ENCODE measurements around the gene SPATA12. TPM values are rescaled to one million over a fixed set of nuclear protein-coding genes. Genes with fewer than 3 reads are reported as not detected.
A peak's percentile ranks its signal among the peaks of the same experiment; 100 is the strongest.

The SPATA12 gene
- total RNA-seq, 1 donor from 2014 or later, result 0.38 TPM

DNA sequence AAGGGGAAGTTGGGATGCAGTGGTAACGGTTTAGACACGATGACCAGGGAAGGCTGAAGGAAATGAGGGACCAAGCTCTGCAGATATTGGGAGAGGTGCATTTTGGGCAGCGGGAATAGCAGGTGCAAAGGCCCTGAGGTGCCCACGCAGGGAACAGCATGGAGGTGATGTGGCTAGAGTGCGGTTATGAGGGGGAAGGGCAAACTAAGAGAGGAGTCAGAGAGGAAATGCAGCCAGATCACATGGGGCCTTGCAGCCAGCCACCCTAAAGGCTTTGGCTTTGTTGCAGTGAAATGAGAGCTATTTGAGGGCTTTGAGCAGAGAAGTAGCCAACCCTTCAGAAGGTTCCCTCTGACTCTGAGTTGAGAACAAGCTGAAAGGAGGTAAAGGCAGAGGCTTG, 2.6 kb downstream of the SPATA12 start:
- ATAC-seq (peak; percentile 18), DNase-seq (no peak)
- Histone ChIP-seq H3K4me3 (no peak overlapping the region), H3K27ac (no peak overlapping the region), H3K27me3 (no peaks in the 10 kb centered on the region), H3K4me1 (peaks cover 11% of the 10 kb centered on the region), H3K36me3 (no peaks in the 10 kb centered on the region), H3K9me3 (no peaks in the 10 kb centered on the region)
- intact Hi-C loops (cut with DNase I), result no loop called here
- TF ChIP-seq, protein P1, sequence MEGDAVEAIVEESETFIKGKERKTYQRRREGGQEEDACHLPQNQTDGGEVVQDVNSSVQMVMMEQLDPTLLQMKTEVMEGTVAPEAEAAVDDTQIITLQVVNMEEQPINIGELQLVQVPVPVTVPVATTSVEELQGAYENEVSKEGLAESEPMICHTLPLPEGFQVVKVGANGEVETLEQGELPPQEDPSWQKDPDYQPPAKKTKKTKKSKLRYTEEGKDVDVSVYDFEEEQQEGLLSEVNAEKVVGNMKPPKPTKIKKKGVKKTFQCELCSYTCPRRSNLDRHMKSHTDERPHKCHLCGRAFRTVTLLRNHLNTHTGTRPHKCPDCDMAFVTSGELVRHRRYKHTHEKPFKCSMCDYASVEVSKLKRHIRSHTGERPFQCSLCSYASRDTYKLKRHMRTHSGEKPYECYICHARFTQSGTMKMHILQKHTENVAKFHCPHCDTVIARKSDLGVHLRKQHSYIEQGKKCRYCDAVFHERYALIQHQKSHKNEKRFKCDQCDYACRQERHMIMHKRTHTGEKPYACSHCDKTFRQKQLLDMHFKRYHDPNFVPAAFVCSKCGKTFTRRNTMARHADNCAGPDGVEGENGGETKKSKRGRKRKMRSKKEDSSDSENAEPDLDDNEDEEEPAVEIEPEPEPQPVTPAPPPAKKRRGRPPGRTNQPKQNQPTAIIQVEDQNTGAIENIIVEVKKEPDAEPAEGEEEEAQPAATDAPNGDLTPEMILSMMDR (IDR thresholded peaks at IDR 0.05), result no peak

DNA sequence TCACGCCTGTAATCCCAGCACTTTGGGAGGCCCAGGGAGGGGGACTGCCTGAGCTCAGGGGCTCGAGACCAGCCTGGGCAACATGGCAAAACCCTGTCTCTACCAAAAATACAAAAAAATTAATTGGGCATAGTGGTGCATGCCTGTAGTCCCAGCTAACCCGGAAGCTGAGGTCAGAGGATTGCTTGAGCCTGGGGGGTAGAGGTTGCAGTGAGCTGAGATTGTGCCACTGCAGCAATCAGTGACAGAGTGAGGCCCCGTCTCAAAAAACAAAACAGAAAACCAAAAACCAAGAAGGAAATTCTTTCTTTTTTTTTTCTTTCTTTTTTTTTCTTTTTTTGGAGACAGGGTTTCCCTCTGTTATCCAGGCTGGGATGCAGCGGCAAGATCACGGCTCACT, 3.5 kb downstream of the SPATA12 start:
- Histone ChIP-seq H3K27me3 (no peaks in the 10 kb centered on the region), H3K4me1 (peaks cover 19% of the 10 kb centered on the region), H3K36me3 (no peaks in the 10 kb centered on the region), H3K27ac (no peak overlapping the region), H3K4me3 (no peak overlapping the region), H3K9me3 (no peaks in the 10 kb centered on the region)
- DNase-seq (no peak), ATAC-seq (no peak)
- TF ChIP-seq, protein P1 (IDR thresholded peaks at IDR 0.05), result no peak
- intact Hi-C loops (cut with DNase I), result no loop called here

DNA sequence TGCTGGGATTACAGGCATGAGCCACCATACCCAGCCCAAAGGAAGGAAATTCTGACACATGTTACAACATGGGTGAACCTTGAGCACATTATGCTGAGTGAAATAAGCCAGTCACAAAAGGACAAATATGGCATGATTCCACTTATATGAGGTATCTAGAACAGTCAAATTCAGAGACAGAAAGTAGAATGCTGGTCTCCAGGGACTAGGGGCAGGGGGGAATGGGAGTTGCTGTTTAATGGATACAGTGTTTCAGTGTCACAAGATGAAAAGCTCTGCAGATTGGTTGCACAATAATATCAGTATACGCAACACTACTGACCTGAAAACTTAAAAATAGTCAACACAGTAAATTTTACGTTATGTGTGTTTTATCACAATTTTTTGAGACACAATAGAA, 4.1 kb downstream of the SPATA12 start:
- TF ChIP-seq, protein P1 (IDR thresholded peaks at IDR 0.05), result no peak
- Histone ChIP-seq H3K4me1 (peaks cover 19% of the 10 kb centered on the region), H3K9me3 (no peaks in the 10 kb centered on the region), H3K4me3 (no peak overlapping the region), H3K36me3 (no peaks in the 10 kb centered on the region), H3K27ac (no peak overlapping the region), H3K27me3 (no peaks in the 10 kb centered on the region)
- intact Hi-C loops (cut with DNase I), result no loop called here
- ATAC-seq (peak; percentile 8), DNase-seq (no peak)

DNA sequence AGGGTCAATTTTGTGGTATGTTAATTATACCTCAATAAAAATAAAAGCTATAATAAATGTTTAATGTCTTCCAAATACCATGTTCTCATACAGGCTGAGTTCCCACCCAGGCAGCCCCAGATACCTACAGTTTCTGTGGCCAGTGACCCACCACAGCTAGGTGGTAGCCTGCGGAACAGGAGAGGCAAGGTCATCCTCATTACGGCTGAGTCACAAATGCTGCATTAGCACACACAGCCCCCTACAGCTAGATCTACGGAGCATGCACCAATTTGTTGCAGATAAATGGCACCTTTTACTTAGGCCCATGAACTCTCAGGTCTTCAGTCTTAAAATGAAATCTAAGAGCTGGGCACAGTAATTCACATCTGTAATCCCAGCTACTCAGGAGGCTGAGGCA, 5.1 kb downstream of the SPATA12 start:
- no peak overlapping the region for H3K4me3 ChIP-seq
- DNase-seq, result no peak
- intact Hi-C loops (cut with DNase I), result no loop called here
- H3K27me3 ChIP-seq, result no peaks in the 10 kb centered on the region
- TF ChIP-seq, protein P1 (IDR thresholded peaks at IDR 0.05), result no peak
- H3K9me3 ChIP-seq, result no peaks in the 10 kb centered on the region
- no peaks in the 10 kb centered on the region for H3K36me3 ChIP-seq
- ATAC-seq, result no peak
- H3K27ac ChIP-seq, result no peak overlapping the region
- peaks cover 19% of the 10 kb centered on the region for H3K4me1 ChIP-seq

DNA sequence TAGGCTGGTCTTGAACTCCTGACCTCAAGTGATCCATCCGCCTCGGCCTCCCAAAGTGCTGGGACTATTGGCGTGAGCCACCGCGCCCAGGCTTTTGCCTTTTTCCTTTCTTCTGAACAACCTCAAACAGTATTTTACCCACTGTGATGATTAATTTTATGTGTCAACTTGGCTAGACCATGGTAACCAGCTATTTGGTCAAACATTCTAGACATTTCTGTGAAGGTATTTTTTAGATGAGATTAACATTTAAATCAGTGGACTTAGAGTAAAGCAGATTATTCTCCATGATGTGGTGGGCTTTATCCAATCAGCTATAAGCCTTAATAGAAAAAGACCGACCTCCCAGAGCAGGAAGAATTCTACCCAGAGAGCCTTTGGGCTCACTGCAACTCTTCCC, 6.0 kb downstream of the SPATA12 start:
- Histone ChIP-seq H3K4me1 (peaks cover 19% of the 10 kb centered on the region), H3K27me3 (no peaks in the 10 kb centered on the region), H3K27ac (no peak overlapping the region), H3K9me3 (no peaks in the 10 kb centered on the region), H3K4me3 (no peak overlapping the region), H3K36me3 (no peaks in the 10 kb centered on the region)
- DNase-seq (no peak), ATAC-seq (no peak)
- TF ChIP-seq, protein P1 (IDR thresholded peaks at IDR 0.05), result no peak
- intact Hi-C loops (cut with DNase I), result no loop called here

DNA sequence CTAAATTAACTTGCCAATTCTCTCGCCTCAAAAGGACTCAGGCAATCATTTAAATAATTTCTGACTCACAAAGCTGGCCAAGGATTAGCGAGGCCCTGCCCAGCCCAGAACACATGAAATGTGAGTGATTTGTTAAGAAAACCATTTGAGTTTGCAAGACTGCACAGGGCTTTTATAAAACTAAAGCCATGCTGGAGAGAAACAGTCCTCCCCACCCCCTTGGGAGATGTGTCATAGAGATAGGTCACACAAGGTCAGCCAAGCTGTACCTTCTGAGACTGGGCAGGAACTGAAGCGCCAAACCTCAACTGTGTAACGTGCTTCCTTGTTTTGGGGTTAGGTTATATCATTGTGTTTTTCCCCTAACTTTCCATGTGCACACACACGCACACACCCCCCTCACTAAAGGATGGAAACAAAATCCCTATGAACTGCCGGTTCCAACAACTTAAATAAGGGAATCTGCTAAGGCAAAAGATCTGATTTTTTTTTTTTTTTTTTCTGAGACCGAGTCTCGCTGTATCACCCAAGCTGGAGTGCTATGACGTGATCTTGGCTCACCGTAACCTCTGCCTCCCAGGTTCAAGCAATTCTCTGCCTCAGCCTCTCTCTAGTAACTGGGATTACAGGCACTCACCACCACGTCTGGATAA, 8.1 kb downstream of the SPATA12 start:
- DNase-seq, result no peak
- no peaks in the 10 kb centered on the region for H3K36me3 ChIP-seq
- H3K9me3 ChIP-seq, result no peaks in the 10 kb centered on the region
- H3K4me1 ChIP-seq, result peaks cover 8% of the 10 kb centered on the region
- no peaks in the 10 kb centered on the region for H3K27me3 ChIP-seq
- intact Hi-C loops (cut with DNase I), result no loop called here
- TF ChIP-seq, protein P1 (IDR thresholded peaks at IDR 0.05), result no peak
- peak; percentile 90 for ATAC-seq
- no peak overlapping the region for H3K27ac ChIP-seq
- no peak overlapping the region for H3K4me3 ChIP-seq
